ENCODE data around the gene ZMAT5. TPM values are rescaled to one million over a fixed set of nuclear protein-coding genes. Genes with fewer than 3 reads are reported as not detected.

ZMAT5 gene
- total and polyA plus RNA-seq, 9 of the 15 experiments (the other 6 are each of a cell fraction or from before 2014, with no cell fraction given) = 2.0 to 25.2 (median 11.9) TPM

- TF ChIP-seq ZNF12 (CRISPR knock-in tag; IDR thresholded peaks at IDR 0.05) = no peak
- TF ChIP-seq FOXK1 (CRISPR knock-in tag; IDR thresholded peaks at IDR 0.05; ENCODE audit: borderline replicate concordance) = no peak
- TF ChIP-seq, protein P1, sequence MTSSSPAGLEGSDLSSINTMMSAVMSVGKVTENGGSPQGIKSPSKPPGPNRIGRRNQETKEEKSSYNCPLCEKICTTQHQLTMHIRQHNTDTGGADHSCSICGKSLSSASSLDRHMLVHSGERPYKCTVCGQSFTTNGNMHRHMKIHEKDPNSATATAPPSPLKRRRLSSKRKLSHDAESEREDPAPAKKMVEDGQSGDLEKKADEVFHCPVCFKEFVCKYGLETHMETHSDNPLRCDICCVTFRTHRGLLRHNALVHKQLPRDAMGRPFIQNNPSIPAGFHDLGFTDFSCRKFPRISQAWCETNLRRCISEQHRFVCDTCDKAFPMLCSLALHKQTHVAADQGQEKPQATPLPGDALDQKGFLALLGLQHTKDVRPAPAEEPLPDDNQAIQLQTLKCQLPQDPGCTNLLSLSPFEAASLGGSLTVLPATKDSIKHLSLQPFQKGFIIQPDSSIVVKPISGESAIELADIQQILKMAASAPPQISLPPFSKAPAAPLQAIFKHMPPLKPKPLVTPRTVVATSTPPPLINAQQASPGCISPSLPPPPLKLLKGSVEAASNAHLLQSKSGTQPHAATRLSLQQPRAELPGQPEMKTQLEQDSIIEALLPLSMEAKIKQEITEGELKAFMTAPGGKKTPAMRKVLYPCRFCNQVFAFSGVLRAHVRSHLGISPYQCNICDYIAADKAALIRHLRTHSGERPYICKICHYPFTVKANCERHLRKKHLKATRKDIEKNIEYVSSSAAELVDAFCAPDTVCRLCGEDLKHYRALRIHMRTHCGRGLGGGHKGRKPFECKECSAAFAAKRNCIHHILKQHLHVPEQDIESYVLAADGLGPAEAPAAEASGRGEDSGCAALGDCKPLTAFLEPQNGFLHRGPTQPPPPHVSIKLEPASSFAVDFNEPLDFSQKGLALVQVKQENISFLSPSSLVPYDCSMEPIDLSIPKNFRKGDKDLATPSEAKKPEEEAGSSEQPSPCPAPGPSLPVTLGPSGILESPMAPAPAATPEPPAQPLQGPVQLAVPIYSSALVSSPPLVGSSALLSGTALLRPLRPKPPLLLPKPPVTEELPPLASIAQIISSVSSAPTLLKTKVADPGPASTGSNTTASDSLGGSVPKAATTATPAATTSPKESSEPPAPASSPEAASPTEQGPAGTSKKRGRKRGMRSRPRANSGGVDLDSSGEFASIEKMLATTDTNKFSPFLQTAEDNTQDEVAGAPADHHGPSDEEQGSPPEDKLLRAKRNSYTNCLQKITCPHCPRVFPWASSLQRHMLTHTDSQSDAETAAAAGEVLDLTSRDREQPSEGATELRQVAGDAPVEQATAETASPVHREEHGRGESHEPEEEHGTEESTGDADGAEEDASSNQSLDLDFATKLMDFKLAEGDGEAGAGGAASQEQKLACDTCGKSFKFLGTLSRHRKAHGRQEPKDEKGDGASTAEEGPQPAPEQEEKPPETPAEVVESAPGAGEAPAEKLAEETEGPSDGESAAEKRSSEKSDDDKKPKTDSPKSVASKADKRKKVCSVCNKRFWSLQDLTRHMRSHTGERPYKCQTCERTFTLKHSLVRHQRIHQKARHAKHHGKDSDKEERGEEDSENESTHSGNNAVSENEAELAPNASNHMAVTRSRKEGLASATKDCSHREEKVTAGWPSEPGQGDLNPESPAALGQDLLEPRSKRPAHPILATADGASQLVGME (CRISPR knock-in tag; IDR thresholded peaks at IDR 0.05) = no peak
- TF ChIP-seq FUS (optimal IDR thresholded peaks at IDR 0.05; ENCODE audit: low read depth, low read length) = no peak
- TF ChIP-seq SMARCA5 (IDR thresholded peaks at IDR 0.05) = peak; percentile 75
- TF ChIP-seq BCOR (IDR thresholded peaks at IDR 0.05) = peak; percentile 82
- TF ChIP-seq ZBTB9 (CRISPR knock-in tag; IDR thresholded peaks at IDR 0.05) = no peak
- no peak for TF ChIP-seq ZNF311 (CRISPR knock-in tag; IDR thresholded peaks at IDR 0.05)
Measured at GRCh38 chr22:29726512-29727130, 40.2 kb downstream of the ZMAT5 start (continued).
